Activated CD4-positive, alpha-beta T cell treated with anti-CD3 and anti-CD28 coated beads, Interleukin-2, amount 50 U/mL, for 4 hours (primary cell): ENCODE data around the gene SLIT1.

Experiments used
- DNase-seq, 2 experiments: peaks; one replicate each; pipeline ENCODE4 v3.0.0-alpha.2; 2020

Gene SLIT1

GRCh38 chr10:97200616-97201015 lies 14.9 kb upstream of the SLIT1 start:
- DNase-seq, result no peak

GRCh38 chr10:97199152-97199551 lies 13.4 kb upstream of the SLIT1 start:
- no peak for DNase-seq

GRCh38 chr10:97197030-97197500 lies 11.3 kb upstream of the SLIT1 start:
- DNase-seq, result no peak

DNA sequence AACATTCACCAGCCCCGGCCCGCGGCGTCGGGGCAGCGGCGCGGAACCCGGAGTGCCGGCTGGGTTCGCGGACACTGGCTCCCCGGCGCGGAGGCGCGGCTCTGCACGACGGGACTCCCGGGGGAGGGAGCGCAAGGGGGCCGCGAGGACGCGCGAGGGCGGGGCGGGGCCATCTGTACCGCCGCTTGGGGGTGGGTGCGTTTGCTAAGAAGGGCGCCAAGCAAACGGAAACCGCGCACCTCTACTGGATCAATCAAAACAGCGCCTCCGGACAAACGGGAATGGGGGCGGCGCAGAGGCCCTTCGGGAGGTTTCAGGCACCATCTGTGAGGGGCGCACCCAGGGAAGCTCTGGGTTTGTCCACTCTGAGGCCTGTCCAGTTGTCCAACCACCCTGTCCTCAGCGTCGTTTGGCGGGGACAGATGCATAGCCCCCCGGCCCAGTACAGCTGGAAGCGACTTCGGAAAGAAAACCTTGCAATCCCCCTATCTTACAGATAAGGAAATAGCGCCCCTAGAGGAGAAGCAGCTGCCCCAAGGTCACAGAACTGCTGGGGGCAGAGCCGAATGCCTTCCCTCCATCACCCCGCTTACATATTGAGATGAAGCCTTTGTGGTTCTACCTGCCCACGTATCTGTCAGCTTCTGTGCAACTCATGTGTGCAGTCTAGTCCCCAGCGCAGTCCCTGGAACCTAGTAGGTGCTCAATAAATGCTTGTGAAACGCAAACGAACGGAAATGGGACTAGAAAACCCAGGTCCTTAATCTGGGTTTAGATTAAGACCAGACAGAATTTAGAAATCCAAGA lies 10.7 kb upstream of the SLIT1 start:
- DNase-seq, result peak; percentile 48 to 55

DNA sequence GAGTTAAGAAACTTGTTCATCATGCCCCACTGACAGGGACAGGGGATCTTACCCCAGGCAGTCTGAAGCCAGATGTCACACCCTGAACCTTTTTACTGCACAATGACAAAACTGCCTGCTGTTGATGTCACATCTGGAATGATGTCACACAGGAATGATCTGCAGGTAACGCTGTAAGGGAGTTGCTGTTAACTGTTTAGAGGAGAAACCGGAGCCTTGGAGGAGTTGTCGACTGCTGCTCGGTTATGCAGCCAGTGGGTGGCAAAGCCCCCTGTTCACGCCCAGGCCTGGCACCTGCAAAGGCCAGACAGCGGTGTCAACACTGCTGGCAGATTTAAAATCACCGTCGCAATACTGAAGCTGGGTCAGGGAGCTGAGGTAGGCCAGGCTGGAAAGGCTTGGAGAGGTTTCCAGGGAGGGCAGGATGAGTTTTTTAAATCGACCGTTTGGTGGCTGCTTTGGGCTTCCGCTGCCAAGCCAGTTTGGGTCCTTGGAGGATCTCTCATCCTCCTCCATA lies 10.0 kb upstream of the SLIT1 start:
- DNase-seq, result no peak

DNA sequence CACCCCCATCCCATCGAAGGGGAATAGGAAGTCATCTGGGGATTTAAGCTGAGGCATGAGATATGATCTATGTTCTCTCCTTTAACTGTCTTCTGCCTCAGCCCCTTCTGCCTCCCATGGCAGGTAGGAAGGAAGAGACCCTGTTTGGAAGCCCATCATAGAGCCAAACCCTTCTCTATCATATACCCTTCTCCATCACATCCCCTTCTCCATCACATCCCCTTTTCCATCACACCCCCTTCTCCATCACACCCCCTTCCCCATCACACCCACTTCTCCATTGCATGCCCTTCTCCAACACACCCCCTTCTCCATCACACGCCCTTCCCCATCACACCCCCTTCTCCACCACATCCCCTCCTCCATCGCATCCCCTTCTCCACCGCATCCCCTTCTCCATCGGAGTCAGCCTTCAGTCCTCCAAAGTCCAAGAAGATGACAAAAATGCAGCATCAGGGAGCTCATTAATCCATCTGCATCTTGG lies 7.2 kb upstream of the SLIT1 start:
- no peak for DNase-seq

DNA sequence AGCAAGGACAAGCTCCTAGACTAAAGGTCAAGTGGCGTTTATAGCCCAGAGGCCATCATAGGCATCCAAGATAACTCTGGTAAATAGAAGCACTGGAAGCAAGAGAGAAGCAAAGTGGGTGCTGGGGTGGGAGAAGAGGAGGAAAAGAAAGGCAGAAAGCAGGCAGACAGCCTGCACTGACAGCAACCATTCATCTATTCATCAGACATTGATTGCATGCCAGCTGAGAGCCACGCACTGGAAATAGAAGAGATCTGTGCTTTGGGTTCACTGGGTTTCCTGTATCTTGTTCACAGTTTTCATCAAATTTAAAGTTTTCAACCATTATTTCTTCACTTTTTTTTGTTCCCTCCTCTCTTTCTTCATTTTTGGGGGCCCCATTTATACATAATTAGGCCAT lies 4.7 kb upstream of the SLIT1 start:
- DNase-seq, result no peak

DNA sequence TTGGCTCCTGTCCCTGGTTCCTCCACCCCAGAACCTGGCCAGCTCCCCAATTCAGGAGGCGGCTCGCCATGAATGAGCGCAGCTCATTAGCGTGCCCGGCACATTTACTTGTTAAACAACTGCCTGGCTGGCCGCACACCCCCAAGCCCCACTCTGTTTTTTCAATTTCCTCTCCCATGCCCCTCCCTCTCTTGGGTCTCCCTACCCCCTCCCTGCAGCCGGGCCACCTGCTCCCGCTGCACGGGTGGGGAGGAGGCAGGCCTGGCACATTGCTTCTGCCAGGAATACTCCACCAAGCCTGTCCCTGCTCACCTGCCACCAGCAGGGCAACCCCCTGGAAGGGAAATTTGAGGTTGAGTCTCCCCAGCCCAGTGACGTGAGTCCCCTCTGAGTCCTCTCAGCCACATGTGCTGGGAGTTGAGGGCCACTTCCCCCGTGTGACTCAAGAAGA lies 2.5 kb upstream of the SLIT1 start:
- DNase-seq, result no peak

- DNase-seq, result no peak
Observed at GRCh38 chr10:97186911-97187310, 1.2 kb upstream of the SLIT1 start.

- DNase-seq, result no peak
Observed at GRCh38 chr10:97184971-97185325, 811 bp downstream of the SLIT1 start.

DNA sequence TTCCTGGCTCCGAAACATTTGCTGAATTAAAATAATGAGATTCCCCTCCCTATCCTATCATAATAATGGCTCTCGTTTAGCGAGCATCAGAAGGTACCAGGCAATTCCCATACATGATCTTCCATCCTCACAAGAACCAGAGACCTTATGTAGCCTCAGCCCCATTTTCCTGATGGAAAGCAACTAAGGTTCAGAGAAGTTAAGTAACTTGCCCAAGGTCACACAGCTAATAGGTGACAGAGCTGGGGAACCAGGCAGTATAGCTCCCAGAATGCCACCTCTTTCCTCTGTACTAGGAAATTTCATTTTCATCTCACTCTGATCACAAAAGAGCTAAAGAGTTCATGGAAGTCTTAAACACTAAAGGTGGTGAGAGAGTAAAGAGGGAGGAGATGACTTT lies 2.4 kb downstream of the SLIT1 start:
- DNase-seq, result no peak

DNA sequence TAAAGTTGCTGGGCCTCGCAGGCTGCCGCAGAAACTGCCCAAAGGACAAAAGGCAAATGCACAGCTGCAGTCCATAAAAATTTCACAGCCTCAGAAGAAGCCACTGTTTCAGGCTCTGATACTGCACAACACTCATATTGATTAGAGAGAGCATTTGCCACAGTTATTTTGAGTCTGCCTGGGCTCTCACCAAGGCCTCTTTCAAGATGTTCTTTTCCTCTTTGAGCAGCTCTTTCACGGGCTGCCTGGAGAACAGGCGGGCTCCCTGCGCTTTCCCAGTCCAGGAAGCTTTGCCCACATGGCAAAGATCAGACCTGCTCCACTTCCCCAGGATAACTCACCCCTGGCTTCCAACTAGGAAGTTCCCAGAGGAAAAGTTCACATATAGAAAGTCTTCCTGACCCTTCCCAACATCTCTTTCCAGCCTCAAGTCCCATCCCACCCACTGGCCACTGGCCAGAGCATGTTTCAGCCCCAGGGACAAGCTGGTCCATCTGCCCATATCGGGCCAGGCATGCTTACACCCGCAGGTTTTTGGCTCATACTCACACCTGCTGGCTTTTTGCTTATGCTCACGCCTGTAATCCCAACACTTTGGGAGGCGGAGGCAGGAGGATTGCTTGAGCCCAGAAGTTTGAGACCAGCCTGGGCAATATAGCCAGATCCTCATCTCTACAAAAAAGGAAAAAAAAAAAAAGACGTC lies 3.3 kb downstream of the SLIT1 start:
- no peak for DNase-seq

- no peak for DNase-seq
Observed at GRCh38 chr10:97180986-97181385, 4.8 kb downstream of the SLIT1 start.

- DNase-seq, result no peak
Observed at GRCh38 chr10:97180363-97180755, 5.4 kb downstream of the SLIT1 start.

DNA sequence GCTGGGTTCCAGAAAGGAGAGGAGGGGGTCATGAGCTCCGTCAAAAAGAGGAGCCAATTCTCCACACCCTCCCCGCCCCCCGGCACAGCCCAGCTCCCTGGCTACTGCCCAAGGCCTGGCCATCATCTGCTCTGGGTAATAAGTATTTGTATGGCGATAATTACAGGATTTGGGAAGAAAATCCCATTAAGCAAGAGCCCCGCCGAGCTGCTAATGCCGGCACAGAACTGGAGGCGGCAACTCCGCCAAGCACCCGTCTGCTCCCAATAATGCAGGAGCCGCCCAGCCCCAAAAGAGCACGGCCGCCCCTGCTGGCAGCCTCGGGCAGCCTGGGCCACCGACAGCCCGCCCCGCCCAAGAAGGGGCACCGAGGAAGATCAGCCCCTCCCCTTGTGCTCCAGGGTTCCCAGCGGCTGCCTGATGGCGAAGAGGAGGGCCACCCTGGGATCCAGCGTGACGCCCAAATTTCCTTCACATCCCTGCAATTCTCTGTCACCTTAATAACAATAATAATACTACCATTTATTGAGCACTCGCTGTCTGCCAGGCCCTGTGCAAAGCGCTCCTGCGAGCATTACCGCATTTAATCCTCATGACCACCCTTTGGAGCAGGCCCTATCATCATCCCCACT lies 5.9 kb downstream of the SLIT1 start:
- DNase-seq, result no peak

- no peak for DNase-seq
Observed at GRCh38 chr10:97179311-97179710, 6.4 kb downstream of the SLIT1 start.

DNA sequence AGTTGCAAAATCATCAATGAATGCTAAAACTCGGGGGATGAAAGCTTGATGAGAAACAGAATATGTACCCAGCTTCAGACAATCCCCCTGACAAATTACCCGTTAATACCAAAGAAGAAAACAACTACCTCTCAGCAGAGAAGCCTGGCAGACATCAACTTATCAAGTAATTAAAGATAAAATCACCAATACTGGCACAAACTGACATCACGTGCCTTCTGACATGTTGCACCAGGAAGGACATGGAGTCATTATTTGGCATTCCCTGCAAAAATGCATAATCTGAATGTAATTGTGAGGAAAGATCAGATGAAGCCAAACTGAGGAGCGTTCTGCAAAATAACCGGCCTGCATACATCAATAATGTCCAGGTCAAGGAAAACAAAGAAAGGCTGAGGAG lies 7.7 kb downstream of the SLIT1 start:
- no peak for DNase-seq

GRCh38 chr10:97176226-97176625 lies 9.5 kb downstream of the SLIT1 start:
- DNase-seq, result no peak

DNA sequence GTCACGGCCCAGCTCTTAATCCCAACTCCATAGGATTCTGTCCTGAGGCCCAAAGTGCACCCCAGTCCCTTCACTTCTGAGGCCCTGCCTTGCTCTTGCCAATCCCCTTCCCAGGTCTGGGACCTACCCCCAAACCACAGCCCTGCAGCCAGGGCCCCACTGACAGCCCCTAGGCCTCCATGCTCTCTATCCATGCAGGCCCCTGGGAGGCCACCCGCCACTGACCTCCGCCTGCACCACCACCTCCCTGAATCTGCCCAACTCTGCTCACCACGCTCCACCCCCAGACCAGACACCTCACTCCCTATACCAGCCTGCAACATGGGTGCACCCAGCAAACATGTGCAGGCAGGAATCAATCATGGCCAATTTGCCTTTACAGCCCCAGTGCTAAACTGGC lies 10.2 kb downstream of the SLIT1 start:
- no peak for DNase-seq

- no peak for DNase-seq
Observed at GRCh38 chr10:97174941-97175340, 10.8 kb downstream of the SLIT1 start.

DNA sequence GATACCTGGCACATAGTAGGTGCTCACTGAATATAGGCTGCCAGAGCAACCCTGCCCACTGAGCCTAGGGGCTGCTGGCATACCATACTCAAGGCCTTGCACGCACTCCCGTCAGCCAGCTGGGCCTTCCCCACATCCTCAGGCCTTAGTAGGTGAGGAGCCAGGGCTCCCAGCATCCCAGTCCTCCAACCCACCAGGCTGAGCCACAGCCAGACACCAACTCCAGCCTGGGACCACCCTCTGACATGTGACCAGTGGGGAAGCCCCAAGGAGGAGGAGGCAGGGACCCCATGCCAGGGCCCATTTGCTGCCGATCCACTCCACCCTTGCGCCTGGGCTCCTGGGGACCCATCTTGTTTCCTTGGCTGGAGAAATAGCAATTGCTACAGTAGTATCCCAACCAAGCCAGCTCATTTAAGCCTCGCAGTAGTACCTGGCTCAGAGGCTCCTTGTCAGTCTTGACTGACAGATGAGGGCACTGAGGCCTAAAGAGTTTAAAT lies 11.4 kb downstream of the SLIT1 start:
- no peak for DNase-seq

DNA sequence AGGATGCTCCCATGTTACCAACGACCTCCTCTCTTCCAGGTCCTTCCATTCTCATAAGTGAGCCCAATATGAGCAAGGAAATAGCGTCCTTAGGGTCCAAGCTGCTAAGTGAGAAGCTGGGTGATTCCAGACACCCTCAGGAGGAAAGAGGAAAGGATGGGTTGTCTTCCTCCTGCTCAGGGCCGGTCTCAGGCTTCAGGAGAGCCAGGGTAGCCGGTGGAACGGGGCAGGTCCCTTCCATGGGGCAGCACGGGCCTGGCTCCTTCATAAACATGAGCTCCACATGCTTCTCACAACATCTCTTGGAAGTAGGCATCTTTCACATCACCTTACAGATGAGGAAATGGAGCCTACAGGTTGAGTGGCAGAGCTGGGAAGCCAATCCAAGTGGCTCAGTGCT lies 12.7 kb downstream of the SLIT1 start:
- DNase-seq, result no peak

DNA sequence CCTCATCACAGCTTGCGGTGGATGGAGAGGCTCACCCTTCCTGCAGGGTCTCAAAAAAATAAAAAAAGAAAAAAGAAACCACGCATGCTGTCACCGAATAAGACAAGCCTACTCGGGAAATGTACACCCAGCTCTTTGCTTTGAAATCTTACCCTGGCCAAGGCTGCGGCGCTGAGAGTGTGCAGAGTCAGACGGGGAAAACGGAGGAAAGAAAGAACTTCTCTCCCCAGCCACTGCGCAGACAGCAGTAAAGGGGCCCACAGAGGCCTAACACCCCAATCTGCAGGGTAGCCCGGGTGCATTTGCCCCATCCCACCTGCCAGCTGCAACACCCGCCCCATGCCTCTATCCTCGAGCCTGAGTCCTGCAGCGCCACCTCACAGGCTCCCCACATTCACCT lies 14.8 kb downstream of the SLIT1 start:
- DNase-seq, result no peak
